HG03457 (cell line): ENCODE measurements around the gene PRKCQ.

ENCODE experiments used
- ATAC-seq: cut with Tn5 transposase; IDR thresholded peaks from one replicate; pipeline ENCODE4 v1.9.1; 2021; ENCODE audit warnings: moderate number of reproducible peaks; ENCODE audit not compliant: unreplicated experiment

The PRKCQ gene

DNA sequence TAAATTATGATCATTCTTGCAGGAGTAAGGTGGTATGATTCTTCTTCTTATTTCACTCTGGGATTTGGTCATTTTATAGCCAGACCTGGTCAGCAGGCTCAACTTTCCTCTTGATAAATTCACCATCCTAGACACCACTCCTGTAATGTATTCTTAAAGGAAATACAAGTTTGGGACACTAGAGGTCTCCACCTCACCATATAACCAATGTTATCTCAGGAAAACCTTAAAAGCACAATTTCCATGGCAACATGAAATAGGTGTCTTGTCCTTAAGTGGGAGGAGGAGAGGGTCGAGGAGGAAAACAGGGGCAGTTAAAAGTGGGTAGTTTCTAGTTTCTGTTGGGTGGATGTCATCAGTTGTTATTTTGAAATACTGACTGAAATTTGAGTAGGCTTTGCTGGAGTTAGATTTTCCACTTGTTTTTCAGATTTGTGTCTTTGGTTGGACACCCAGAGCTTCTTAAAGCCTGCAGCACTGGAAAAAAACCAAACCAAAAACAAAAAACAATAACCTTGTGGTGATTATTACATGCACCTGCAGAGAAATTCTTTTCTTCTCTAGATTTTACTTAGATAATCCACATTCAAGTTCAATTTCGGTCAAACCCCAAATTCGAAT is 163.1 kb downstream of the PRKCQ start:
- ATAC-seq: no peak

DNA sequence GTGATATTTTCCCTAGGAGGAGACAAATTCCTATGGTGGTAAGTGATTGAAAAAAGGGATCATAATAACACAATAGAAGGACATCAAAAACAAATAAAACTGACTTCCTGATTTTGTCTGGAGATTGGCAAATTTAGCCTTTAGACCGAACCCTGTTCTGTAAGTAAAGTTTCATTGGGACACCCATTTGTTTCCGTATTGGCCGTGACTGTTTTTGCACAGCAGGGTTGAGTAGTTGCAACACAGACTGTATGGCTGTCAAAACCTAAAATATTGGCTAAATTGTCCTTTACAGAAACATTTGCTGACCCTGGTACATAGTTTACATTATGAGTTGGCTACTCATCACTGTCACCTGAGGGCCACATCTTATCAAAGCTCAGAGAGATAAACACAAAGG is 168.6 kb downstream of the PRKCQ start:
- no peak for ATAC-seq

DNA sequence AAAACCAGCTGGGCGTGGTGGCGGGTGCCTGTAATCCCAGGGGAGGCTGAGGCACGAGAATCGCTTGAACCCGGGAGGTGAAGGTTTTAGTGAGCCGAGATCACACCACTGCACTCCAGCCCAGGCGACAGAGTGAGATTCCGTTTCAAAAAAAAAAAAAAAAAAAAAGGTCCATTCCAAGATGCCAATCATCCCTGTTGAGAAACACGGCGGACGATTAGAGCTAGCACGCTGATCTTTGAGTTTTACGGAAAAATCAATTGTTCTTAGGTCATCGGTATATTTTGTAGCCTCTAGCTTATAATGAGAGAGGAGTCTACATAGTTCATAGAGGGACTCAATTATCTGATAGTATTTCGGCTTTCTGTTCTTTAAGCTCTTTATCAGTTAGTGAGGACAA is 169.2 kb downstream of the PRKCQ start:
- no peak for ATAC-seq

DNA sequence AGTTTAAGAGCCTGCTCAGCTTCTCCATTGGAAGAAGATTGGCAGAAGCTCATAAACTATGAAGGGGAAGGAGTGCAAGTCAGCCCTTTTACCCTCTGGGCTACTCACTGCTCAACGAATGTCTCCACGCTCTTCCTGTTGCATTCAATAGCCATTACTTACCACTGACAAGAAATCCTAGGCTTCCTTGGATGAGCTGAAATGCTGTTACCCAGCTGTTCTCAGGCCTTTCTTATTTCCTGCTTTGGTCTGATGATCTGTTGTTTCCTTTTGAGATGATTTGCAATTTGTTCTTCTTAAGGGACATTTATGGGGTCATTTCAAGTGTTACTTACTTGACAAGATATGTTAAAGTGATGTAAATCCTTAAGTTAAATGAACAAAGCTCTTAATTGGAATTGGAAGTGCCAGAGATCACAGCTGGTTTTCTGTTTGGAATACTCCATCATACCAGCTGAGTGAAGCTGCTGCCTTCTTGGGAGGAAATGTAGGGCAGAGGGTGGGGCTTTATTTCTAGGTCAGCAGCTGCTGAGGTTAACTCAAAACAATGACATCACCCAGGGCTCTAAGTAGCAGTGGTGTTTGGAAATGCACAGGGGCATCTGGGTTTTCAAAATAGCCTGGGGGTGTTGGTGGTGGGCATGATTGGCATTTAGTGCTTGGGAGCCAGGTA is 170.0 kb downstream of the PRKCQ start:
- ATAC-seq: no peak

DNA sequence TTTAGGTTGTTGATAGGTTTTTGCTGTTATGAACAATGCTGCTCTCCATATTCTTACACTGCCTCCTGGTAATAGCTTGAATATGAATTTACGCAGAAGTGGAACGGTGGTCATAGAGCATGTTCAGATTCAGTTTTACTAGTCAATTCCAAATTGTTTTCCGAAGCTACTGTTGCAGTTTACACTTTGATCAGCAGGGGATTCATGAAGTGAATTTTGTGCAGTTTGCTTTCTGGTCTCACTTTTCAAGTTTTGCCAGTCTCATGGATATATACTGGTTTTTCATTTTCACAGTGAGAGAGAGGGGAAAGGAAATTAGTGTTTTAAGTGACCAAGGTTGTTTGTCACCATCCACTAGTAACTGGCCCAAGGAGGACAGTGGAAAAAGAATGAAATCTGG is 171.3 kb downstream of the PRKCQ start:
- ATAC-seq: no peak

DNA sequence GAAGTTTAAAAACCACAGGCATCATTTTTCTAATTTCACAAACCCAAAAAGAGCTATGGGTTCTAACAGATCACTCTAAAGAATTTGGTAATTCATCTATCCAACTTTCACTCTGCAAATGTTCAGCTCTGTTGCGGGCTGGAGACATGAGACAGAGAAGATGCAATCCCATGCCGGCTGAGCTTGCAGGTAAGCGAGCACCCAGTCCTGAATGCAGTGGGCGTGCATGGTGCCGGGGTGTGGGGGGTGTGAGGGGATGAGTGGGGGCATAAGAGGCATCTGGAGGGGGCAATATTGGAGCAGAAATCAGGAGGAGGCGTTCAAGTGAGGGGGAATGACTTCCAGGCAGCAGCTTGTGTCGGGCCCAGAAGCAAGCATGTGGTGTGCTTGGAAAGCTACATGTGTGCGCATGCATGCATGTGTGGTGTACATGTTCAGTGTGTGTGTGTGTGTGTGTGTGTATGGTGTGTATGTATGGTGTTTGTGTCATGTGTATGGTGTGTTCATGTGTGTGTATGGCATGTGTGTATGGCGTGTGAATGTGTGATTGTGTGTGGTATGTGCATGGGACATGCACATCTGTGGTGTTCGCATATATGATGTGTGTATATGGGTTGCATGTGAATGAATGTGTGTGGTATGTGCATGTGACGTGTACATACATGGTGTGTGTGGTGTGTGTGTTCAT is 172.9 kb downstream of the PRKCQ start:
- no peak for ATAC-seq

DNA sequence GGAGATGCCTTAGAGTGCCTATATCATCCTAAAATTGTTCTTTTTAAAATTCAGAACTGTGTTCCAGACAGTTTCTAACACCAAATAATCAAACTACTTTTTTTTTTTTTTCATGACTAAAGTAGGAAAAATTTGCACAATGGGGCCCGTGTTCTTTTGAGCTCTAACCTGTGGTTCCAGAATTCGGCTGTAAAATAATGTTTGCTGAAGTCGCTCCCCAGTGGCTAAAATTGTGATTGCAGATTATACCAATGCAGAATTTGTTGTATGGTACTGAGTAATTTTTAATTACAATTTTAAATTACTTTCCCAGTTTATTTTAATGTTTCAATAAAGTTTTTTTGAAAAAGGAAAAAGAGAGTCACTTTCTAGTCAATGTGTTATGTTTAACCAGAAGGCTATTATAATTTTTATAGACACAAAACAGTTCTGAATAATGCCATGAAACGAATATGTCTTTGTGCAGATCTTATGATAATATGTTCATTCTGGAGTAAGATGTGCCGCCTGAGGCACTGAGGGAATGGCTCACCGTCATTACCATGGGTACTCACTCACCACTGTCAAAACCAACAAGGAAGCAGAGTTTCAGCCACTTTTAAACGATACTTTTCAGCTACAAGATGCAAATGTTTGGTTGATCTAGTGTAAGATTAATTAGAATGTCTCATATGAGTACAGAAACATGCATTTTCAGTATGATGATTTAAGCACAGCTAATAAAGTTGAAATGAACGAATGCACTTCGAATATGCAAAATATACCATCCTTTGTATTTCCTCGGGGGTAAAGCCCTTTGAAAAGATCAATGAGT is 173.6 kb downstream of the PRKCQ start:
- ATAC-seq: no peak

DNA sequence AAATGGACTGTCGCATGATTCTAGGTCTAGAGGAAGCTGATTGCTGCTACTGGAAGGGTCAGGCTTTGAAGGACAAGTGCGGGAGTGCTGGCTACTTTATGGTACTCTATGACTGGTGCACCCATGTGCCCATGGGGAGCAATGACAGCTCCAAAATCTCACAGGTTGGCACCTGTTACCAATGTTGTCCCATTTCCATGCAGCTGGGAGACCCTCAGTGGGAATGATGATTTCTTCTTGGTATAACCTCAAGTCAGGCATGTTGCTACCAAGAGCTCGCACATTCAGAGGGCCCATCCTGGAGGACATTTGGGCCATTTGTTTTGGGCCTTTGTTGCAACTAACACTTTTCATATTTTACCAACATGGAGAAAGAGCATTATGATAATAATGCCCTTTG is 174.4 kb downstream of the PRKCQ start:
- no peak for ATAC-seq

DNA sequence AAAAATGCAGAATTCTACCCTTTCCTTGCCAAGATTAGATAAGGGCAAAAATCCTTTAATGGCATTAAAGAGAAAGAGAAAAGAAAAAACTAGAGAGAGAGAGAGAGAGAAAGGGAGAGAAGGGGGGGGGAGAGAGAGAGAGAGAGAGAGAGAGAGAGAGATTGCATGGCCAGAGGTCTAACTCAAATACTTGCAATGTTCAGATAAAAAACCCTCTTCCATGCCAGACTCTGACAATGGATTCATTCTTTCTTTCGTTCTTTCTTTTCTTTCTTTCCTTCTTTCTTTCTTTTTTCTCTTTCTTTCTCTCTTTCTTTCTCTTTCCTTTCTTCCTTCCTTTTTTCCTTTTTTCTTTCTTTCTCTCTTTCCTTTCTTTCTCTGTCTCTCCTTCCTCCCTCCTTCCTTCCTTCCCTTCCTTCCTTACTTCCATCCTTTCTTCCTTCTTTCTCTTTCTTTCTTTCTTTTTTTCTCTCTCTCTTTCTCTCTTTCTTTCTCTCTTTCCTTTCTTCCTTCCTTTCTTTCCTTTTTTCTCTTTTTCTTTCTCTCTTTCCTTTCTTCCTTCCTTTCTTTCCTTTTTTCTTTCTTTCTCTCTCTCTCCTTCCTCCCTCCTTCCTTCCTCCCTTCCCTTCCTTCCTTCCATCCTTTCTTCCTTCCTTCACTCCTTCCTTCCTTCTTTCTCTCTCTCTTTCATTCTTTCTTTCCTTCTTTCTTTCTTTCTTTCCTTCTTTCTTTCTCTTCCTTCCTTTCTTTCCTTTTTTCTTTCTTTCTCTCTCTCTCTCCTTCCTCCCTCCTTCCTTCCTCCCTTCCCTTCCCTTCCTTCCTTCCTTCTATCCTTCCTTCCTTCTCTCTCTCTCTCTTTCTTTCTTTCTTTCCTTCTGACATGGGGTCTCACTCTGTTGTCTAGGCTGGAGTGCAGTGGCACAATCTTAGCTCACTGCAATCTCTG is 175.7 kb downstream of the PRKCQ start:
- ATAC-seq: no peak

DNA sequence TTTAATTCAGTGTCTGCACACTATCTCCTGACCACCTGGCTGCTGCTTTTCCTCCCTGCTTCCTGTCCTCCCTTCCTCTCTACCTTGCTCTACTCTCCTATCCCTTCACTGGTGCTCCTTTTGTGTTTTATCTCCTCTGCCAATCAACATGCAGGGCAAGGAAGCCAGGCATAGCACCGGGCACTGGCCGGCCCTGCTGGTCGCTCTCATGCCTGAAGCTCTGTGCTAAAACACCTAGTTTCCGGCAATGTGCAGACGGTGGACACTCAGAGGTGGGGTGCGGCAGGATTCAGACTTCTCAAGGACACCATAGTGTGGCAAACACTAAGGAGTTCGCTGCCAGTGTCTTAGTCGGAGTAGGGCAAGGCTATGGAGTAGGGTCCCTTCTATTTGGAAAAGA is 177.1 kb downstream of the PRKCQ start:
- no peak for ATAC-seq

DNA sequence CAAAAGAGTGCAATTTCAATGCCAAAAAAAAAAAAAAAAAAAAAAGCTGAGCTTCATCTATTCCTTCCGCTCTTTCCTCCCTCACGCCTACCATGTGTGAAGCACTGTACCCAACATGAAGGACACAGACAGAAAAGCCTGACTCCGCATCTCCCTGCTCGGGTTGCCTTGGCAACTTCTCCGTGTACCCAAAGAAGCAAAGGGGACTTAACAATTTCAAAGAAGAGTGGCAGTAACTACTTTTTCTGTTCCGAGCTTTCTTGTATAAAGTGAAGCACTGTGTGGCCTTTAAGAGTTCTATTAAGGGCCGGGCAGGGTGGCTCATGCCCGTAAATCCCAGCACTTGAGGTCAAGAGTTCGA is 177.7 kb downstream of the PRKCQ start:
- no peak for ATAC-seq

DNA sequence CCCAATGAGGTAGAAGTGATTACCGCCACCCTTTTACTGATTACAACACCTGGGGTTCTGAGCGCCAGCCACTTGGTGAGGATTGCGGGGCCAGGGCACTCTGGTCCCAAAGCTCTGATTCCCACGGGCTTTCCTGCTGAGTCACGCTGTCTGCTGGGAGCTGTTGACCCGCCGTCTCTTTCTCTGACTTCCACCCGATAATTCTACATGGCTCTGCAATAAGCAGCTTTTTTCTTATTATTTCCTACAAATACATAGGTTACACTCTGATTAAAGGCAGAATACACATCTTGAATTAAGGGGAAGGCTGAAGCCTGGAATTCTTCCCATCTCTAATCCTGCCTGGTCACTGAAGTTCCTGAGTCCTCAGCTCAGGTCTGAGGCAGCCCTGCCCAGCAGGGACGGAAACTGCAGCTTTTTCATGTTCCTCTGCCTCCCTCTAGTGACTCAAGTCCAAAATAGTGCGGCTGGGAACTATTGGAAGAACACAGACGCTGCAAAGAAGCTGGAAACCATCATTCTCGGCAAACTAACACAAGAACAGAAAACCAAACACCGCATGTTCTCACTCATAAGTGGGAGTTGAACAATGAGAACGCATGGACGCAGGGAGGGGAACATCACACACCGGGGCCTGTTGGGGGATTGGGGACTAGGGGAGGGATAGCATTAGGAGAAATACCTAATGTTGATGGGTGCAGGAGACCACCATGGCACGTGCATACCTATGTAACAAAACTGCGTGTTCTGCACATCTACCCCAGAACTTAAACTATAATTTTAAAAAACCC is 178.3 kb downstream of the PRKCQ start:
- no peak for ATAC-seq

DNA sequence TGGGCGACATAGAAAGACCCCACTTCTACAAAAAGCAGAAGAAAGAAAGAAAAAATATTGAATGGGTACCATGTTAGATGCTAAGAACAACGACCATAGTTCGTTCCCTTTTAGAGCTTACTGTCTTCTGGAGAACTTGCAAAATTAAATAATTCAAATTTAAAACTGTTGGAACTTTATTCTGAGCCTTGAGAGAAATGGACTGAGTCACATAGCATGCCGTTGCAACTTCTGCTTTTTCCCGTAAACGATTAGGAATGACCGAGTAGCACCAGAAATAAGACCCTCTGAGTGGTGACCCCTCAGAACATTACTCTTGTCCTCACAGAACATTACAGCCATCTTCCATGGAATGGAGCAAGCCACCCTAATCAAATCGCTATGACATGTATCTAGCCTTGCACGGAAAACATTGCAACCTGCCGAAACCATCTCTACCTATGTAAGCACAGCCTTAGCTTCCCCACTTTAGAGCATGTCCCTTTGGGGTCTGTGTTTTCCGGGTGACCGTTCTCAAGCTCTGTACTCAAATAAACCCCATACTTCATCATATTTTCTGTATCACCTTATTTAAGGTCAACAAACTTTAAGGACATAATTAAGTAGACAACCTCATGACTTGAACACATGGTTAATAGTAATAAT is 179.1 kb downstream of the PRKCQ start:
- no peak for ATAC-seq

DNA sequence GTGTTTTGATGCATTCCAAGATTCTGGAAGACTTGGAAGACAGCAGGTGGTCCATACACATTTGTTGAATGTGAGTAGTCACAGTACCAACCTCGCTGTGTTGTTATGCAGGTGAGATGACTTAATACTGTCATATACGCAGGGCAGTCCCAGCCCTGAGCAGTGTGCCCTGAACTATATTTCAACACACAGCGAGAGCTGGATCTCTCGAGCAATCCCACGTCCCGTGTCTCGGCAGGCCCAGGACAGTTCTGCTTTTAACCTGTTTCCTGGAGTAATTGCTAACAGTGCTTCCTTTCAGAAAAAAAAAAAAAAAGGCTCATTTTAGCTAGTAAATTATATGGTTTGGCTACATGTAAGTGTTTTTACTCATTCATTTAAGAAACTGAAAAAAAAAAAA is 179.7 kb downstream of the PRKCQ start:
- ATAC-seq: no peak

DNA sequence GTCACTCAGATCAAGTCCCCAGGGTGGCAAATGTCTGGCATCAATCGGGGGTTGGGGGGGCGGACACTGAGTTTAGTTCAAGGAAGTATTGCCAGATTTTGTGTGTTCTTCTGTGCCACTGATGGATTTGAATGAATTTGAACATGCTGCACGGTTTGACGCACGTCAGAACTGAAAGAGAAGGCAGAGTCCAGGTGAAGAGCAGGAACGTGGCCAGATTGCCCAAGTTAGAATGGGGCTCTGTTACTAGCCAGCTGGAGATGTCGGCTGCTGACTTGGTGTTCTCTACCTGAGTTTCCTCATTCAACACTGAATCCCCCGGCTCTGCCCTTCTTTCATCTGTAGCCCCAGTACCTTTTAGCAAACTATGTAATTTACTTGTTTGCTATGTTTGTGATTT is 180.2 kb downstream of the PRKCQ start:
- ATAC-seq: no peak

DNA sequence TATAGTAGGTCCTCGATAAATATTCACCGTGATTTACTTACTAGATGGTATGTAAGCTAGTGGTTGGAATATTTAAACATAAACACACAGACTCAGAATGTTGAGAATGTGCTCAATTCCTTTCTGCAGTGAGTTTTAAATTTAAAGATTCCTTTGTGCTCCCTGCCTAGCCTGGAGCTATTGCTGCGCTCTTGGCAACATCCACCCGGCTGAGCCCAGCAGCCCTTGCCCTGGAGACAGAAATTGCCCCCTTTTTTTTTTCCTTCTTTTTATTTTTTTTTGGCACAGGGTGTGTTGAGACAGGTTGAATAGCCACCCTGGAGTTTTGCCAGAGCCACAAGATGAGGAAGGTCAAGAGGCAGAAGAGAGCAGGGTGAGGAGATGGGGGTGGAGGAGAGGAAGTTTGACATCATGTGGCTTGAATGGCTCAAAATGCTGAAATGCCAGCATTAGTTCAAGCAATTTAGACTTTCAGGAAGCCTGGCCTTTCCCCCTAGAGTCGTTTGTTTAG is 180.8 kb downstream of the PRKCQ start:
- ATAC-seq: no peak

DNA sequence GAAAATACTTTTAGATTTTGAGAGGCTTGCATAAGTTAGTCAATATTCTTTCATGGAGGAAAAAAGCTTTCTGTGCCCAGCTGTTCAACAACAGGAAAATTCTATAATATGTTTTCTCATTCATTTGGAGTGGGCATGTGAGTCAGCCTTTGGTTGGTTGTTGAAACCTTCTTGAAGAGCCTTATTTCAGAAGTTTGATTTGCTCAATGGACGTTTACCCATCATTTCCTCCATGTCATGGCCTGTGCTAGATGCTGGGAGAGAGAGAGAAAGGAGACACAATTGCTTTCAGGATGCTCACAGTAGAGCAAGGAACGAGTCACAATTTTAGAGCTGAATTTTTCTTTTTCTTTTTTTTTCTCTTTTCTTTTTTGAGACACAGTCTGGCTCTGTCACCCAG is 181.7 kb downstream of the PRKCQ start:
- no peak for ATAC-seq

DNA sequence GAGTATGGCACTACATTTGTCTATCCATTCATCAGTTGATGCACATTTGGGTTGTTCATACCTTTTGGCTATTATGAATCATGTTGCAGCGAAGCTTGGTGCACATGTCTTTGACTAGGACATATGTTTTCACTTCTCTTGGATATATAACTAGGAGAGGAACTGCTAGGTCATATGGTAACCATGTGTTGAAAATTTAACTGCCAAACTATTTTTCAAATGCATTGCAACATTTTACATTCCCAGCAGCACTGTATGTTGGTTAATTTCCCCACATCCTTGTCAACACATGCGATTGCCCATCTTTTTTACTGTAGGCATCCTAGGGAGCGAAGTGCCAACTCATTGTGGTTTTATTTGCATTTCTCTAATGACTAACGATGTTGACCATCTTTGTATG is 183.4 kb downstream of the PRKCQ start:
- no peak for ATAC-seq

DNA sequence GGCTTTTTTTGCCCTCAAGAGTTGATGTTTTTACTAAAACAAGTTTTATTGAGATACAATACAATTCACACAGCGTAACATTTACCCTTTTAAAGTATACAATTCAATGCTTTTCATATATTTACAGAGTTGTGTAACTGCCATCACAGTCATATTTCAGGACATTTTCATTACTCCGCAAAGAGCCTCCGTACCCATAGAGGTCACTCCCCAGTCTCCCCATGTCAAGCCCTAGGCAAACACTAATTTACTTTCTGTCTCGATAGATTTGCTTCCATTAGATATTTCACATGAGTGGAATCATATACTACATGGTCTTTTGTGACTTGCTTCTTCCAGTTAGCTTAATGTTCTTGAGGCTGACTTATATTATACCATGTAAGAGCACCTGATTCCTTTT is 183.8 kb downstream of the PRKCQ start:
- ATAC-seq: no peak
